SH-SY5Y (cell line): ENCODE data around the gene AOPEP.

Experiments used
- GATA2 ChIP-seq: IDR thresholded peaks from 2 replicates; pipeline ENCODE4 v1.6.1; 2011; ENCODE audit warnings: mild to moderate bottlenecking, low read depth, low read length
- GATA3 ChIP-seq: IDR thresholded peaks from 2 replicates; pipeline ENCODE4 v1.6.1; 2011; ENCODE audit warnings: low read depth, mild to moderate bottlenecking, low read length, moderate library complexity

AOPEP gene

DNA sequence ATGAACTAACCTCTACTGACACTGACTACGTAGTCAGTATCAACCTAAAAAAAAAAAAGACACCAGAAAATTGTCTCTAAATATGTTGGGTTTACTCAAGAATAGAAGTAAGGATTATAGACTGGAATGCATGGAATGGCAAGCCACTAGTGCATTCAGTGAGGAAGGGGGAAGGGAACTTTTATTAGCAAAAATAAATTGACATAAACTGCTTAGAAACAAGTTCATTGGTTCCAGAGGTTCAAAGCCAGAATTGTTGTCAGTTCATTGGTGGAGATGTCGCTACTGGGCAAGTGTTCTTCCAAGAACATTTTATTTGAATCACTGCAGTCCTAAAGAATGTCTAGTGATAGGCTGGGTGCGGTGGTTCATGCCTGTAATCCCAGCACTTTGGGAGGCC is 26.1 kb upstream of the AOPEP start:
- TF ChIP-seq GATA2, result no peak

GRCh38 chr9:94703488-94704140 is 22.9 kb upstream of the AOPEP start:
- TF ChIP-seq GATA2 (no peak), GATA3 (no peak)

DNA sequence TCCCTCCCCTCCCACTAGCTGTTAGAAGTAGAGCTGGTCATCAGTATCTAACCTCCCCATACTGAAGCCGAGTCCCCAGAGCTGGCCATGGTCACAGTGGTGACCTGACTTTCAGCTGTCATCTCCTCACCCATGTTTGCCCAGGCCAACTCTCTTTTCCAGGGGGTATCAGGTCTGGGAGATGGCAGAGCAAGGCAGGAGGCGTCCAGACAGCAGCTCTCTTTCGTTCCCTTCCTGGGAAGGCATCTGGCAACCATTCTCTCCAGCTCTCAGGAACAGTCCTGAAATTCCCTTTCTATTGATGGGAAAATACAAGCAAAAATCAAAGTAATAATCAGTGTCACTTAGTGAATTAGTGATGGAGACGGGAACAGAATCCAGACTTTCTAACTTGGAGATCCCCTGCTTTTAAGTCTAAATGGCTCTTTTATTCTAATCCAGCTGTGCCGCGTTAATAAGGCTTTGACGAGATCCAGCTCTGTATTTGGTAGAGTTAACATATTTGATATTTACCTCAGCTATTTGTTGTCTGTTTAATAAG is 21.3 kb upstream of the AOPEP start:
- TF ChIP-seq GATA2, result no peak
- no peak for TF ChIP-seq GATA3

- TF ChIP-seq GATA2 (no peak), GATA3 (no peak)
Measured at GRCh38 chr9:94706922-94707321, 19.6 kb upstream of the AOPEP start.

DNA sequence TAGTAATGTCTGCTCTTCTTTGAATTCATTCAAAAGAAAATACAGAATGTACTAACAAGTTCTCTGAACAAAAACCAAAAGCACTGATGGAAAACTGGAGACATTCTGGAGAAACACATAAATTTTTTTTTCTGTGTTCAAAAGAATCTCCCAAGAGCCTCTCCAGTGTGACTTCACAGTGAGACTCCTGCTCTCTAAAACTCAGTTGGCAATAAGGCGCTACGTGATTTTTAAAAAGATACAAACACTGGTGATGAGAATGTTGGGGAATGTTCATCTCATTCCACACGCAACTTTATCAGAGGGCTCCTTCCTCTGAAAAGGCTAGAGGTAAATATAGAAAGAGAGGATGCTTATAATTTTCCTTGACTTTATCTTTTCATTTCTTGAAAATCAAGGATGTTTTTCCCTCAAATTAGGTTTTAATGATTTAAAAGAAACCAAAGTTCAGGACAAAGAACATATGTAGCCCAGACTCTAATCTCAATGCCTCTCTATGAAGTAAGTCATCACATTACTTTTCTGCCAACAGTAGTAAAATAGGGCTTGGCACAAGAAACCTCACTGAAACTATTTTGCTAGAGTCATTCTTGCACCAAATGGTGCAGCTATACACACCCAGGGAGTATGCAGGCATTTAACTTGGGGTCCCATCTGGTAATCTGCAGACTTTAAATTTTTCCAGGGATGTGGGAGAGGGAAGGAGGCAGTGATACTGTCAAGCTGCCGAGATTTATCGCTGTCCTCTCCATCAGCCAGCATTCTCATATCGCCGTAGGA is 12.9 kb upstream of the AOPEP start:
- no peak for TF ChIP-seq GATA3
- no peak for TF ChIP-seq GATA2

- no peak for TF ChIP-seq GATA2
- TF ChIP-seq GATA3, result no peak
Measured at GRCh38 chr9:94714494-94714893, 12.0 kb upstream of the AOPEP start.

GRCh38 chr9:94717761-94718160 is 8.7 kb upstream of the AOPEP start:
- TF ChIP-seq GATA2, result no peak
- no peak for TF ChIP-seq GATA3

- TF ChIP-seq GATA3 (no peak), GATA2 (no peak)
Measured at GRCh38 chr9:94718936-94719335, 7.6 kb upstream of the AOPEP start.

DNA sequence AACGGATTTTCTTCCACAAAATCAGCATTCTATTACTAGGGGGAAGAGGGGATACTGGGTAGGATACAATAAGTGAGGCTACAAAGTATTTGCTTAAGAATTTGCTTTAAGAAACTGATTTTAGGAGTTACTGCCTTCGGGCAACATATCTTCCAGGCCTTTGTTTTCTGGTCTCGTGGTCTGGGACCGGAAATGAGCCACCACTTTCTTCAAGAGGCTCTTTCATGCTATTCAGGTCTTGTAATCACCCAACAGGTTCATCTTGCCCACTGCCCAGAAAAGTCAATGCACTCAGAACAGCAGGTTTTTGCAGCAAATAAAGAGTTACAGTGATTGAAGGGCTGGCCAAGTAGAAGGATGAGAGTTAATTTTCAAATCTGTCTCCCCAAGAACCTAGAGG is 6.6 kb upstream of the AOPEP start:
- TF ChIP-seq GATA3 (no peak), GATA2 (no peak)

- TF ChIP-seq GATA2, result no peak
- TF ChIP-seq GATA3, result no peak
Measured at GRCh38 chr9:94720846-94721549, 5.5 kb upstream of the AOPEP start.

DNA sequence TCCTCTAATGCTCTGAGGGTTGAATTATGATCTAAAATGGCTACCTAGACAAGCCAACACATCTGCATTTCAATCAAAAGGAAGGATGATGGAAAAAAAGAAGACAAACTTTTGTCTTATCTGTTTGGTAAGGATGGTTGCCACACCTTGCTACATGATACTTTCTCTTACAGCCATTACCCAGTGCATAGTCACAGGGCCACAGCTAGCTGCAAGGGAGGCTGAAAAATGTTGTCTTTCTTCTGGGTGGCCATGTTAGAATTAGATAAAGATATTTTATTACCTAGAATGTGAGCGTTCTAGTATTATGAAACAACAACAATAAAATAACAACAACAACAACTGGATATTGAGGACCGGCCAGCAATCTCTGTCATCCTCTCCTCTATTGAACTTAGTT is 4.7 kb upstream of the AOPEP start:
- TF ChIP-seq GATA3 (no peak), GATA2 (no peak)

GRCh38 chr9:94725293-94725692 is 1.2 kb upstream of the AOPEP start:
- no peak for TF ChIP-seq GATA3
- TF ChIP-seq GATA2, result no peak

- TF ChIP-seq GATA3 (no peak), GATA2 (no peak)
Measured at GRCh38 chr9:94728719-94729118, 2.2 kb downstream of the AOPEP start.

- TF ChIP-seq GATA2 (no peak), GATA3 (no peak)
Measured at GRCh38 chr9:94729199-94729598, 2.7 kb downstream of the AOPEP start.
